GM23338 (cell line): ENCODE data around the gene ZNF71. TPM values are rescaled to one million over a fixed set of nuclear protein-coding genes. Genes with fewer than 3 reads are reported as not detected.

ENCODE experiments used
- ATAC-seq: fragments of 200-7000 bp; cut with Tn5 transposase; 3 replicates; pipeline ENCODE4 v1.9.1; 2020
- DNase-seq: peaks from one replicate; pipeline ENCODE4 v3.0.0-alpha.2; 2015; ENCODE audit warnings: low spot score
- H2AFZ ChIP-seq: fragments of 200-600 bp; sonication (generic); 2 replicates; pipeline ENCODE4 v1.8.0; 2016; ENCODE audit warnings: antibody characterized with exemption, mild to moderate bottlenecking, moderate library complexity
- H3F3A ChIP-seq: fragments of 200-600 bp; sonication (generic); replicated peaks from 2 replicates; pipeline ENCODE4 v1.8.0; 2017; ENCODE audit warnings: antibody characterized with exemption, mixed run types, low read depth
- H3K27ac ChIP-seq: fragments of 200-600 bp; sonication (generic); 2 replicates; pipeline ENCODE4 v1.6.1; 2016; ENCODE audit warnings: low read depth
- H3K27me3 ChIP-seq: fragments of 200-600 bp; sonication (generic); 2 replicates; pipeline ENCODE4 v1.8.0; 2016; ENCODE audit warnings: mild to moderate bottlenecking, mixed run types, moderate library complexity; ENCODE audit not compliant: insufficient read depth
- H3K36me3 ChIP-seq: fragments of 200-600 bp; sonication (generic); 2 replicates; pipeline ENCODE4 v1.8.0; 2016; ENCODE audit warnings: mild to moderate bottlenecking; ENCODE audit not compliant: insufficient read depth
- H3K4me1 ChIP-seq: fragments of 200-600 bp; sonication (generic); 2 replicates; pipeline ENCODE4 v1.8.0; 2016; ENCODE audit warnings: mild to moderate bottlenecking, moderate library complexity; ENCODE audit not compliant: insufficient read depth
- H3K4me2 ChIP-seq: fragments of 200-600 bp; sonication (generic); 2 replicates; pipeline ENCODE4 v1.7.1; 2017; ENCODE audit warnings: mixed run types
- H3K4me3 ChIP-seq: fragments of 200-600 bp; sonication (generic); 2 replicates; pipeline ENCODE4 v1.6.1; 2016; ENCODE audit warnings: mixed run types
- H3K79me2 ChIP-seq: fragments of 200-600 bp; sonication (generic); replicated peaks from 2 replicates; pipeline ENCODE4 v1.8.0; 2017; ENCODE audit warnings: mild to moderate bottlenecking; ENCODE audit not compliant: insufficient read depth
- H3K9me2 ChIP-seq: fragments of 200-600 bp; sonication (generic); 2 replicates; pipeline ENCODE4 v1.8.0; 2017; ENCODE audit not compliant: insufficient read depth
- H4K20me1 ChIP-seq: fragments of 200-600 bp; sonication (generic); replicated peaks from 2 replicates; pipeline ENCODE4 v1.8.0; 2017; ENCODE audit warnings: mild to moderate bottlenecking; ENCODE audit not compliant: insufficient read depth
- H3K27ac Mint-ChIP-seq: 2 replicates; pipeline ENCODE4 v1.8.0; 2020; ENCODE audit warnings: inconsistent platforms, mild to moderate bottlenecking, moderate library complexity, mixed read lengths
- H3K27me3 Mint-ChIP-seq: 3 replicates; pipeline ENCODE4 v1.8.0; 2022; ENCODE audit warnings: low read depth, mild to moderate bottlenecking, moderate library complexity, mixed read lengths, inconsistent platforms; ENCODE audit not compliant: insufficient read depth, poor library complexity
- H3K36me3 Mint-ChIP-seq: 3 replicates; pipeline ENCODE4 v1.8.0; 2021; ENCODE audit warnings: low read depth, mild to moderate bottlenecking, inconsistent platforms, moderate library complexity, mixed read lengths
- H3K4me1 Mint-ChIP-seq: 3 replicates; pipeline ENCODE4 v1.8.0; 2020; ENCODE audit warnings: mild to moderate bottlenecking, inconsistent platforms, mixed read lengths
- H3K4me3 Mint-ChIP-seq: 3 replicates; pipeline ENCODE4 v1.8.0; 2021; ENCODE audit warnings: moderate library complexity, mild to moderate bottlenecking, inconsistent platforms, mixed read lengths
- H3K9me3 Mint-ChIP-seq: 3 replicates; pipeline ENCODE4 v1.8.0; 2020; ENCODE audit warnings: moderate library complexity, mild to moderate bottlenecking, inconsistent platforms, mixed read lengths
- CREB1 ChIP-seq: fragments of 250-450 bp; sonication (Bioruptor Pico); IDR thresholded peaks from 2 replicates; pipeline ENCODE4 v1.5.0; 2020; ENCODE audit warnings: low read depth, mild to moderate bottlenecking, moderate library complexity
- ETS1 ChIP-seq: IDR thresholded peaks from 2 replicates; pipeline ENCODE4 v1.6.1; 2016; ENCODE audit warnings: antibody characterized with exemption
- EZH2 ChIP-seq: fragments of 200-600 bp; sonication (generic); IDR thresholded peaks from one replicate; pipeline ENCODE4 v1.8.0; 2017; ENCODE audit warnings: antibody characterized with exemption, mild to moderate bottlenecking, low read depth; ENCODE audit not compliant: unreplicated experiment
- EZH2phosphoT487 ChIP-seq: fragments of 200-600 bp; sonication (generic); IDR thresholded peaks from one replicate; pipeline ENCODE4 v1.8.1; 2018; ENCODE audit warnings: antibody characterized with exemption; ENCODE audit not compliant: unreplicated experiment
- REST ChIP-seq: IDR thresholded peaks from one replicate; pipeline ENCODE4 v1.6.1; 2018; ENCODE audit warnings: antibody characterized with exemption; ENCODE audit not compliant: unreplicated experiment
- STAT1 ChIP-seq: IDR thresholded peaks from one replicate; pipeline ENCODE4 v1.6.1; 2016; ENCODE audit warnings: antibody characterized with exemption; ENCODE audit not compliant: unreplicated experiment
- ZNF114 ChIP-seq: fragments of 250-450 bp; sonication (Bioruptor Pico); IDR thresholded peaks from 2 replicates; pipeline ENCODE4 v1.5.0; 2020; ENCODE audit warnings: mild to moderate bottlenecking, moderate library complexity
- ZNF331 ChIP-seq: fragments of 250-450 bp; sonication (Bioruptor Pico); IDR thresholded peaks from 2 replicates; pipeline ENCODE4 v1.5.0; 2020; ENCODE audit warnings: low read depth, mild to moderate bottlenecking, moderate library complexity
- polyA plus RNA-seq: library from polyadenylated mRNA; unstranded; fragments of >200 nt; fragmentation: Nextera tagmentation; extraction: Ambion mirVana; gene quantifications from 2 replicates; pipeline ENCODE4 v1.2.1, GENCODE V29; 2016
- total RNA-seq: library from RNA; depleted of rRNA; stranded (reverse); fragments of >200 nt; shearing (Covaris generic); gene quantifications from 2 replicates; pipeline ENCODE4 v1.2.3, GENCODE V29; 2014
- TF ChIP-seq, protein P1 (sequence below), 2 experiments: fragments of 200-600 bp in 1 of 2; sonication (generic) in 1 of 2; conservative IDR thresholded peaks; 2 replicates each; pipeline versions ENCODE4 v1.5.1 to v1.6.1; 2016 to 2017; ENCODE audit warnings: antibody characterized with exemption in 2 of 2, low read depth in 2 of 2, mild to moderate bottlenecking in 2 of 2, moderate library complexity in 1 of 2

Gene ZNF71
- total and polyA plus RNA-seq, 2 experiments from 2014 or later, result 4.7 to 13.2 TPM

GRCh38 chr19:56633021-56633420 lies 37.9 kb downstream of the ZNF71 start (continued):
- no peak for TF ChIP-seq REST
- no peak for TF ChIP-seq STAT1
- TF ChIP-seq CREB1 (CRISPR knock-in tag), result no peak

DNA sequence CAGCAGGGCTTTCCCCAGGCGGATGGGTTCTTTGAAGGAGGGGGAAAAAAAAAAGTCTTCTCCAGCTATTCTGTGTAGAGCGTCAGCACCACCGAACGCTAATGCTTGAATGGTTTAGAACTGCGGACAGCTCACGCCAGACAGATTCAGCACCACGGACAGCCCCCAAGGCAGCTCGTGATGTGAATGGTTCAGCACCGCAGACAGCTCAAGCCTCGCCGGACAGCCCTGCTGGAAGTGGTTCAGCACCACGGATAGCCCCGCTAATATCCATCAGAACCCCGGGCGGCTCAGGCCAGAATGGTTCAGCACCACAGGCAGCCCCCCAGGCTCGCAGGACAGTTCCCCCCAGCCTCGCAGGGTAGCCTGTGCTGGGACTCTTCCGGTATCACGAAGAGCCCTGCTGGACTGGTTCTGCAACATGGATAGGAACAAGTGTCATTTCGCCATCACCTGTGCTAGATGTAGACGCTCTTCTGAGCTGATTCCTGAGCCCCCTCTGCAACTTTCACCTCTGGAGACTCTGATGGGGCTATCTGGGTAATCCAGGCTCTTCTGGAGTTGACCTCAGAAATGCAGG lies 43.0 kb downstream of the ZNF71 start:
- no peaks in the 10 kb centered on the region for H3K27me3 ChIP-seq
- ATAC-seq, result peak; percentile 93
- no peaks in the 10 kb centered on the region for H3K79me2 ChIP-seq
- Mint-ChIP-seq H3K4me3 (no peak overlapping the region), H3K27ac (no peak overlapping the region), H3K36me3 (peaks cover 21% of the 10 kb centered on the region), H3K9me3 (peaks cover 88% of the 10 kb centered on the region), H3K27me3 (peaks cover 9% of the 10 kb centered on the region), H3K4me1 (no peaks in the 10 kb centered on the region)
- no peaks in the 10 kb centered on the region for H4K20me1 ChIP-seq
- no peak overlapping the region for H3K4me3 ChIP-seq
- no peaks in the 10 kb centered on the region for H3F3A ChIP-seq
- no peaks in the 10 kb centered on the region; the same call in 1 of the 2 replicates for H3K36me3 ChIP-seq
- H2AFZ ChIP-seq, result no peak overlapping the region
- TF ChIP-seq, protein P1, sequence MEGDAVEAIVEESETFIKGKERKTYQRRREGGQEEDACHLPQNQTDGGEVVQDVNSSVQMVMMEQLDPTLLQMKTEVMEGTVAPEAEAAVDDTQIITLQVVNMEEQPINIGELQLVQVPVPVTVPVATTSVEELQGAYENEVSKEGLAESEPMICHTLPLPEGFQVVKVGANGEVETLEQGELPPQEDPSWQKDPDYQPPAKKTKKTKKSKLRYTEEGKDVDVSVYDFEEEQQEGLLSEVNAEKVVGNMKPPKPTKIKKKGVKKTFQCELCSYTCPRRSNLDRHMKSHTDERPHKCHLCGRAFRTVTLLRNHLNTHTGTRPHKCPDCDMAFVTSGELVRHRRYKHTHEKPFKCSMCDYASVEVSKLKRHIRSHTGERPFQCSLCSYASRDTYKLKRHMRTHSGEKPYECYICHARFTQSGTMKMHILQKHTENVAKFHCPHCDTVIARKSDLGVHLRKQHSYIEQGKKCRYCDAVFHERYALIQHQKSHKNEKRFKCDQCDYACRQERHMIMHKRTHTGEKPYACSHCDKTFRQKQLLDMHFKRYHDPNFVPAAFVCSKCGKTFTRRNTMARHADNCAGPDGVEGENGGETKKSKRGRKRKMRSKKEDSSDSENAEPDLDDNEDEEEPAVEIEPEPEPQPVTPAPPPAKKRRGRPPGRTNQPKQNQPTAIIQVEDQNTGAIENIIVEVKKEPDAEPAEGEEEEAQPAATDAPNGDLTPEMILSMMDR (conservative IDR thresholded peaks at IDR 0.05; ENCODE audit: low read depth in 2 of 2), result no peak
- TF ChIP-seq REST (peak; percentile 97), EZH2phosphoT487 (no peak), ETS1 (no peak), STAT1 (no peak), EZH2 (no peak), ZNF114 (peak; percentile 90; the same call in 1 of the 2 replicates), ZNF331 (CRISPR knock-in tag) (0 out of 2 replicates have a peak, but pooled peaks have one; percentile 35), CREB1 (CRISPR knock-in tag) (0 out of 2 replicates have a peak, but pooled peaks have one; percentile 33)
- H3K9me2 ChIP-seq, result no peaks in the 10 kb centered on the region
- H3K4me1 ChIP-seq, result no peaks in the 10 kb centered on the region
- no peak overlapping the region for H3K27ac ChIP-seq
- H3K4me2 ChIP-seq, result no peak overlapping the region
- peak; percentile 91 for DNase-seq
